ENCODE results near the gene KCNH3. TPM values are rescaled to one million over a fixed set of nuclear protein-coding genes. Genes with fewer than 3 reads are reported as not detected.

Gene KCNH3
- total RNA-seq, 5 donors from 2014 or later (not counting 1 experiment from before 2014, with no cell fraction given): 3.4 to 8.0 (median 5.5) TPM

GRCh38 chr12:49556391-49557186 is 17.8 kb downstream of the KCNH3 start:
- Mint-ChIP-seq H3K4me1 (peaks cover 4 to 8% (median 7%) of the 10 kb centered on the region in 3 donors), H3K27me3 (no peaks in the 10 kb centered on the region), H3K27ac (peak overlapping the region; percentile 78 to 81), H3K36me3 (peaks cover 20% of the 10 kb centered on the region), H3K9me3 (no peaks in the 10 kb centered on the region), H3K4me3 (no peak overlapping the region)
- CTCF ChIA-PET: interaction anchor here in 1 of 2 donors (0.9 kb wide), 1 partner anchor 198 kb away, joined by 3 read pairs; no protein-coding TSS in a partner anchor
- no peak for DNase-seq
- peaks cover 0 to 8% of the 10 kb centered on the region in 2 experiments for H3K4me1 ChIP-seq (ENCODE audit: control insufficient read depth in 1 of 2, extremely low read depth in 1 of 2, insufficient read depth in 2 of 2, low read length in 2 of 2)
- peaks cover 0 to 1% of the 10 kb centered on the region in 2 experiments for H3K27me3 ChIP-seq (replicated peaks in 1 of 2; ENCODE audit: control insufficient read depth in 2 of 2, extremely low read depth in 1 of 2, insufficient read depth in 2 of 2, low read length in 1 of 2)
- ATAC-seq (replicated peaks in 1 of 4): no peak
- H3K9me3 ChIP-seq: no peaks in the 10 kb centered on the region
- no peak overlapping the region for H3K4me3 ChIP-seq (ENCODE audit: control insufficient read depth in 1 of 2, extremely low read depth in 1 of 2, low read length in 1 of 2)
- no peak overlapping the region for H3K27ac ChIP-seq (ENCODE audit: low read length)
- peaks cover 16 to 51% of the 10 kb centered on the region in 2 donors for H3K36me3 ChIP-seq (ENCODE audit: control insufficient read depth in 2 of 2, extremely low read depth in 1 of 2, insufficient read depth in 1 of 2, low read length in 1 of 2)
- WGBS (ENCODE audit: insufficient coverage): 82% methylated on average over 9 of the region's 12 CpGs
- POLR2A ChIA-PET: interaction anchor here in 1 of 2 donors (0.7 to 1.2 kb wide), 2 partner anchors 10 to 22 kb away, joined by 3 to 5 read pairs; no protein-coding TSS in a partner anchor

GRCh38 chr12:49557187-49557916 is 18.5 kb downstream of the KCNH3 start:
- Histone ChIP-seq H3K36me3 (ENCODE audit: control insufficient read depth in 2 of 2, extremely low read depth in 1 of 2, insufficient read depth in 1 of 2, low read length in 1 of 2) (peaks cover 20 to 58% of the 10 kb centered on the region in 2 donors), H3K27ac (ENCODE audit: low read length) (no peak overlapping the region), H3K4me1 (ENCODE audit: control insufficient read depth in 1 of 2, extremely low read depth in 1 of 2, insufficient read depth in 2 of 2, low read length in 2 of 2) (peaks cover 0 to 8% of the 10 kb centered on the region in 2 experiments), H3K27me3 (replicated peaks in 1 of 2; ENCODE audit: control insufficient read depth in 2 of 2, extremely low read depth in 1 of 2, insufficient read depth in 2 of 2, low read length in 1 of 2) (no peaks in the 10 kb centered on the region), H3K9me3 (no peaks in the 10 kb centered on the region), H3K4me3 (ENCODE audit: control insufficient read depth in 1 of 2, extremely low read depth in 1 of 2, low read length in 1 of 2) (no peak overlapping the region)
- H3K9me3 Mint-ChIP-seq: no peaks in the 10 kb centered on the region
- CTCF ChIA-PET: interaction anchor here in 1 of 2 donors (0.9 kb wide), 1 partner anchor 199 kb away, joined by 3 read pairs; no protein-coding TSS in a partner anchor
- POLR2A ChIA-PET: interaction anchor here in 1 of 2 donors (1.2 kb wide), 1 partner anchor 9 kb away, joined by 3 read pairs; no protein-coding TSS in a partner anchor
- DNase-seq: no peak
- no peak for ATAC-seq (replicated peaks in 1 of 4)
- no peaks in the 10 kb centered on the region for H3K27me3 Mint-ChIP-seq
- peaks cover 26% of the 10 kb centered on the region for H3K36me3 Mint-ChIP-seq
- peak overlapping the region in 1 of 2 donors; percentile 78 for H3K27ac Mint-ChIP-seq
- WGBS (ENCODE audit: insufficient coverage): 95% methylated on average over 13 of the region's 18 CpGs
- peaks cover 4 to 8% (median 7%) of the 10 kb centered on the region in 3 donors for H3K4me1 Mint-ChIP-seq
- H3K4me3 Mint-ChIP-seq: no peak overlapping the region

GRCh38 chr12:49557917-49558215 is 19.0 kb downstream of the KCNH3 start:
- peaks cover 0 to 8% of the 10 kb centered on the region in 2 experiments for H3K4me1 ChIP-seq (ENCODE audit: control insufficient read depth in 1 of 2, extremely low read depth in 1 of 2, insufficient read depth in 2 of 2, low read length in 2 of 2)
- H3K36me3 Mint-ChIP-seq: peaks cover 31% of the 10 kb centered on the region
- H3K27me3 Mint-ChIP-seq: no peaks in the 10 kb centered on the region
- H3K4me3 Mint-ChIP-seq: no peak overlapping the region
- H3K4me3 ChIP-seq (ENCODE audit: control insufficient read depth in 1 of 2, extremely low read depth in 1 of 2, low read length in 1 of 2): no peak overlapping the region
- ChIA-PET POLR2A (no interaction called here), CTCF (no interaction called here)
- no peaks in the 10 kb centered on the region for H3K9me3 Mint-ChIP-seq
- no peak overlapping the region for H3K27ac Mint-ChIP-seq
- no peak overlapping the region for H3K27ac ChIP-seq (ENCODE audit: low read length)
- DNase-seq: no peak
- H3K36me3 ChIP-seq (ENCODE audit: control insufficient read depth in 2 of 2, extremely low read depth in 1 of 2, insufficient read depth in 1 of 2, low read length in 1 of 2): peaks cover 20 to 63% of the 10 kb centered on the region in 2 donors
- peaks cover 4 to 8% (median 7%) of the 10 kb centered on the region in 3 donors for H3K4me1 Mint-ChIP-seq
- no peak for ATAC-seq (replicated peaks in 1 of 4)
- H3K27me3 ChIP-seq (replicated peaks in 1 of 2; ENCODE audit: control insufficient read depth in 2 of 2, extremely low read depth in 1 of 2, insufficient read depth in 2 of 2, low read length in 1 of 2): no peaks in the 10 kb centered on the region
- H3K9me3 ChIP-seq: no peaks in the 10 kb centered on the region
- WGBS (ENCODE audit: insufficient coverage): 89% methylated on average over 6 of the region's 7 CpGs

GRCh38 chr12:49558526-49558925 is 19.7 kb downstream of the KCNH3 start:
- H3K4me3 ChIP-seq (ENCODE audit: control insufficient read depth in 1 of 2, extremely low read depth in 1 of 2, low read length in 1 of 2): no peak overlapping the region
- Mint-ChIP-seq H3K4me3 (no peak overlapping the region), H3K27me3 (no peaks in the 10 kb centered on the region), H3K4me1 (peaks cover 4 to 9% (median 7%) of the 10 kb centered on the region in 3 donors), H3K36me3 (peaks cover 31% of the 10 kb centered on the region), H3K9me3 (no peaks in the 10 kb centered on the region), H3K27ac (no peak overlapping the region)
- H3K36me3 ChIP-seq (ENCODE audit: control insufficient read depth in 2 of 2, extremely low read depth in 1 of 2, insufficient read depth in 1 of 2, low read length in 1 of 2): peaks cover 24 to 70% of the 10 kb centered on the region in 2 donors
- no peak overlapping the region for H3K27ac ChIP-seq (ENCODE audit: low read length)
- 94% methylated on average over 7 of the region's 13 CpGs for WGBS (ENCODE audit: insufficient coverage)
- no peaks in the 10 kb centered on the region for H3K9me3 ChIP-seq
- peaks cover 0 to 8% of the 10 kb centered on the region in 2 experiments for H3K4me1 ChIP-seq (ENCODE audit: control insufficient read depth in 1 of 2, extremely low read depth in 1 of 2, insufficient read depth in 2 of 2, low read length in 2 of 2)
- no peak for DNase-seq
- CTCF ChIA-PET: interaction anchor here in 1 of 2 donors (0.5 kb wide), 1 partner anchor 20 kb away, joined by 6 read pairs; no protein-coding TSS in a partner anchor
- no peaks in the 10 kb centered on the region for H3K27me3 ChIP-seq (replicated peaks in 1 of 2; ENCODE audit: control insufficient read depth in 2 of 2, extremely low read depth in 1 of 2, insufficient read depth in 2 of 2, low read length in 1 of 2)
- ATAC-seq (replicated peaks in 1 of 4): no peak
- POLR2A ChIA-PET: interaction anchor here in 1 of 2 donors (0.8 kb wide), 1 partner anchor 15 kb away, joined by 3 read pairs; no protein-coding TSS in a partner anchor

- ChIA-PET CTCF (no interaction called here), POLR2A (interaction anchor here in 1 of 2 donors (0.8 kb wide), 1 partner anchor 16 kb away, joined by 3 read pairs; no protein-coding TSS in a partner anchor)
- Mint-ChIP-seq H3K4me3 (no peak overlapping the region), H3K27ac (no peak overlapping the region), H3K27me3 (no peaks in the 10 kb centered on the region), H3K9me3 (no peaks in the 10 kb centered on the region), H3K4me1 (peaks cover 4 to 15% (median 13%) of the 10 kb centered on the region in 3 donors), H3K36me3 (peaks cover 36% of the 10 kb centered on the region)
- WGBS (ENCODE audit: insufficient coverage): over 99% methylated on average over 17 of the region's 17 CpGs
- no peak for ATAC-seq (replicated peaks in 1 of 4)
- Histone ChIP-seq H3K4me1 (ENCODE audit: control insufficient read depth in 1 of 2, extremely low read depth in 1 of 2, insufficient read depth in 2 of 2, low read length in 2 of 2) (peaks cover 0 to 10% of the 10 kb centered on the region in 2 experiments), H3K9me3 (no peaks in the 10 kb centered on the region), H3K36me3 (ENCODE audit: control insufficient read depth in 2 of 2, extremely low read depth in 1 of 2, insufficient read depth in 1 of 2, low read length in 1 of 2) (peaks cover 25 to 76% of the 10 kb centered on the region in 2 donors), H3K4me3 (ENCODE audit: control insufficient read depth in 1 of 2, extremely low read depth in 1 of 2, low read length in 1 of 2) (no peak overlapping the region), H3K27me3 (replicated peaks in 1 of 2; ENCODE audit: control insufficient read depth in 2 of 2, extremely low read depth in 1 of 2, insufficient read depth in 2 of 2, low read length in 1 of 2) (no peaks in the 10 kb centered on the region), H3K27ac (ENCODE audit: low read length) (no peak overlapping the region)
- no peak for DNase-seq
Measured at GRCh38 chr12:49559011-49559675, 20.3 kb downstream of the KCNH3 start.

GRCh38 chr12:49560695-49561094 is 21.9 kb downstream of the KCNH3 start:
- ATAC-seq (replicated peaks in 1 of 4): no peak
- Histone ChIP-seq H3K4me3 (ENCODE audit: control insufficient read depth in 1 of 2, extremely low read depth in 1 of 2, low read length in 1 of 2) (no peak overlapping the region), H3K27me3 (replicated peaks in 1 of 2; ENCODE audit: control insufficient read depth in 2 of 2, extremely low read depth in 1 of 2, insufficient read depth in 2 of 2, low read length in 1 of 2) (no peaks in the 10 kb centered on the region), H3K9me3 (no peaks in the 10 kb centered on the region), H3K27ac (ENCODE audit: low read length) (no peak overlapping the region), H3K4me1 (ENCODE audit: control insufficient read depth in 1 of 2, extremely low read depth in 1 of 2, insufficient read depth in 2 of 2, low read length in 2 of 2) (peaks cover 7 to 25% of the 10 kb centered on the region in 2 experiments), H3K36me3 (ENCODE audit: control insufficient read depth in 2 of 2, extremely low read depth in 1 of 2, insufficient read depth in 1 of 2, low read length in 1 of 2) (peaks cover 25 to 85% of the 10 kb centered on the region in 2 donors)
- Mint-ChIP-seq H3K4me1 (peaks cover 18 to 31% (median 28%) of the 10 kb centered on the region in 3 donors), H3K27ac (peak overlapping the region; percentile 1 to 6), H3K36me3 (peaks cover 36% of the 10 kb centered on the region), H3K27me3 (no peaks in the 10 kb centered on the region), H3K9me3 (no peaks in the 10 kb centered on the region), H3K4me3 (no peak overlapping the region)
- POLR2A ChIA-PET: no interaction called here
- CTCF ChIA-PET: interaction anchor here in 1 of 2 donors (0.5 kb wide), 1 partner anchor 409 kb away, joined by 4 read pairs; no protein-coding TSS in a partner anchor
- whole genome bisulfite sequencing (ENCODE audit: insufficient coverage): 86% methylated on average over 2 of the region's 7 CpGs
- no peak for DNase-seq
